Loucy (cell line): ENCODE measurements around the gene CACNA2D3.

Experiments used
- H2AFZ ChIP-seq: fragments of 200-600 bp; sonication (generic); 2 replicates; pipeline ENCODE4 v1.6.0; 2016; ENCODE audit warnings: antibody characterized with exemption, mild to moderate bottlenecking, low read length, moderate library complexity
- H3F3A ChIP-seq: fragments of 200-600 bp; 2 replicates; pipeline ENCODE4 v1.6.0; 2016; ENCODE audit warnings: antibody characterized with exemption, low read depth, mild to moderate bottlenecking
- H3K27me3 ChIP-seq: fragments of 200-600 bp; sonication (generic); 2 replicates; pipeline ENCODE4 v1.6.1; 2014; ENCODE audit warnings: low read length, mild to moderate bottlenecking; ENCODE audit not compliant: insufficient read depth, poor library complexity, severe bottlenecking
- H3K36me3 ChIP-seq: fragments of 200-600 bp; sonication (generic); 2 replicates; pipeline ENCODE4 v1.6.1; 2016; ENCODE audit warnings: low read length; ENCODE audit not compliant: insufficient read depth
- H3K4me1 ChIP-seq: fragments of 200-600 bp; sonication (generic); 2 replicates; pipeline ENCODE4 v1.5.1; 2014; ENCODE audit warnings: low read length, mild to moderate bottlenecking; ENCODE audit not compliant: insufficient read depth, poor library complexity, severe bottlenecking
- H3K4me2 ChIP-seq: fragments of 200-600 bp; sonication (generic); 2 replicates; pipeline ENCODE4 v1.6.0; 2014; ENCODE audit warnings: antibody characterized with exemption, low read length, low read depth, mild to moderate bottlenecking; ENCODE audit not compliant: poor library complexity, severe bottlenecking
- H3K4me3 ChIP-seq: fragments of 200-600 bp; sonication (generic); 2 replicates; pipeline ENCODE4 v1.5.1; 2014; ENCODE audit warnings: low read length, mild to moderate bottlenecking, mixed read lengths; ENCODE audit not compliant: poor library complexity, severe bottlenecking
- H3K79me2 ChIP-seq: fragments of 200-600 bp; sonication (generic); 2 replicates; pipeline ENCODE4 v1.6.1; 2014; ENCODE audit warnings: low read length; ENCODE audit not compliant: insufficient read depth
- H3K9ac ChIP-seq: fragments of 200-600 bp; sonication (generic); 2 replicates; pipeline ENCODE4 v1.6.0; 2014; ENCODE audit warnings: mild to moderate bottlenecking, low read depth, low read length, moderate library complexity; ENCODE audit not compliant: poor library complexity, severe bottlenecking
- H3K9me2 ChIP-seq: fragments of 200-600 bp; sonication (generic); replicated peaks from 2 replicates; pipeline ENCODE4 v1.6.1; 2016; ENCODE audit warnings: low read depth, low read length, mixed read lengths
- H3K9me3 ChIP-seq: fragments of 200-600 bp; sonication (generic); 2 replicates; pipeline ENCODE4 v1.6.1; 2014; ENCODE audit warnings: mild to moderate bottlenecking, antibody characterized with exemption, low read length, low read depth; ENCODE audit not compliant: insufficient read depth
- H4K20me1 ChIP-seq: fragments of 200-600 bp; sonication (generic); 2 replicates; pipeline ENCODE4 v1.6.0; 2014; ENCODE audit warnings: antibody characterized with exemption, low read length, mild to moderate bottlenecking; ENCODE audit not compliant: insufficient read depth, poor library complexity, severe bottlenecking
- EZH2phosphoT487 ChIP-seq: fragments of 200-600 bp; IDR thresholded peaks from 2 replicates; pipeline ENCODE4 v1.6.1; 2018; ENCODE audit warnings: antibody characterized with exemption, mild to moderate bottlenecking, moderate library complexity, borderline replicate concordance
- TF ChIP-seq, protein P1 (sequence below): fragments of 200-600 bp; sonication (generic); conservative IDR thresholded peaks from 2 replicates; pipeline ENCODE4 v1.5.1; 2014; ENCODE audit warnings: mild to moderate bottlenecking, antibody characterized with exemption, low read length

The CACNA2D3 gene

GRCh38 chr3:54347060-54347459, 224.7 kb downstream of the CACNA2D3 start:
- Histone ChIP-seq H3K79me2 (no peaks in the 10 kb centered on the region), H2AFZ (no peak overlapping the region), H3K4me3 (no peak overlapping the region), H3K9me3 (no peaks in the 10 kb centered on the region), H3K4me1 (peaks cover 10% of the 10 kb centered on the region), H3K4me2 (no peak overlapping the region), H3K27me3 (no peaks in the 10 kb centered on the region), H3F3A (no peaks in the 10 kb centered on the region), H3K36me3 (no peaks in the 10 kb centered on the region), H3K9ac (no peak overlapping the region), H4K20me1 (no peaks in the 10 kb centered on the region), H3K9me2 (no peaks in the 10 kb centered on the region)
- TF ChIP-seq, protein P1, sequence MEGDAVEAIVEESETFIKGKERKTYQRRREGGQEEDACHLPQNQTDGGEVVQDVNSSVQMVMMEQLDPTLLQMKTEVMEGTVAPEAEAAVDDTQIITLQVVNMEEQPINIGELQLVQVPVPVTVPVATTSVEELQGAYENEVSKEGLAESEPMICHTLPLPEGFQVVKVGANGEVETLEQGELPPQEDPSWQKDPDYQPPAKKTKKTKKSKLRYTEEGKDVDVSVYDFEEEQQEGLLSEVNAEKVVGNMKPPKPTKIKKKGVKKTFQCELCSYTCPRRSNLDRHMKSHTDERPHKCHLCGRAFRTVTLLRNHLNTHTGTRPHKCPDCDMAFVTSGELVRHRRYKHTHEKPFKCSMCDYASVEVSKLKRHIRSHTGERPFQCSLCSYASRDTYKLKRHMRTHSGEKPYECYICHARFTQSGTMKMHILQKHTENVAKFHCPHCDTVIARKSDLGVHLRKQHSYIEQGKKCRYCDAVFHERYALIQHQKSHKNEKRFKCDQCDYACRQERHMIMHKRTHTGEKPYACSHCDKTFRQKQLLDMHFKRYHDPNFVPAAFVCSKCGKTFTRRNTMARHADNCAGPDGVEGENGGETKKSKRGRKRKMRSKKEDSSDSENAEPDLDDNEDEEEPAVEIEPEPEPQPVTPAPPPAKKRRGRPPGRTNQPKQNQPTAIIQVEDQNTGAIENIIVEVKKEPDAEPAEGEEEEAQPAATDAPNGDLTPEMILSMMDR: no peak
- no peak for TF ChIP-seq EZH2phosphoT487

- Histone ChIP-seq H3K9me2 (no peaks in the 10 kb centered on the region), H4K20me1 (no peaks in the 10 kb centered on the region), H3F3A (no peaks in the 10 kb centered on the region), H3K27me3 (no peaks in the 10 kb centered on the region), H3K4me3 (no peak overlapping the region), H3K4me2 (no peak overlapping the region), H3K9me3 (no peaks in the 10 kb centered on the region), H3K9ac (no peak overlapping the region), H3K79me2 (no peaks in the 10 kb centered on the region), H3K36me3 (no peaks in the 10 kb centered on the region), H2AFZ (no peak overlapping the region), H3K4me1 (peaks cover 3% of the 10 kb centered on the region)
- TF ChIP-seq, protein P1: no peak
- no peak for TF ChIP-seq EZH2phosphoT487
These were observed 225.6 kb downstream of the CACNA2D3 start for GRCh38 chr3:54347933-54348332.

GRCh38 chr3:54349231-54349652, 226.9 kb downstream of the CACNA2D3 start:
- no peaks in the 10 kb centered on the region for H3F3A ChIP-seq
- H3K9me3 ChIP-seq: no peaks in the 10 kb centered on the region
- H4K20me1 ChIP-seq: no peaks in the 10 kb centered on the region
- no peak overlapping the region for H3K9ac ChIP-seq
- no peaks in the 10 kb centered on the region for H3K9me2 ChIP-seq
- H3K4me3 ChIP-seq: no peak overlapping the region
- H3K36me3 ChIP-seq: no peaks in the 10 kb centered on the region
- H3K4me2 ChIP-seq: no peak overlapping the region
- H3K4me1 ChIP-seq: no peaks in the 10 kb centered on the region
- no peak overlapping the region for H2AFZ ChIP-seq
- H3K27me3 ChIP-seq: no peaks in the 10 kb centered on the region
- no peaks in the 10 kb centered on the region for H3K79me2 ChIP-seq
- TF ChIP-seq, protein P1: no peak
- no peak for TF ChIP-seq EZH2phosphoT487
